Measurements from ENCODE around the gene IRS1. TPM values are rescaled to one million over a fixed set of nuclear protein-coding genes. Genes with fewer than 3 reads are reported as not detected.
A peak's percentile ranks its signal among the peaks of the same experiment; 100 is the strongest.

The IRS1 gene
- total and polyA plus RNA-seq, 2 of the 4 experiments (the other 2 are of a cell fraction): 21.1 to 37.1 TPM

DNA sequence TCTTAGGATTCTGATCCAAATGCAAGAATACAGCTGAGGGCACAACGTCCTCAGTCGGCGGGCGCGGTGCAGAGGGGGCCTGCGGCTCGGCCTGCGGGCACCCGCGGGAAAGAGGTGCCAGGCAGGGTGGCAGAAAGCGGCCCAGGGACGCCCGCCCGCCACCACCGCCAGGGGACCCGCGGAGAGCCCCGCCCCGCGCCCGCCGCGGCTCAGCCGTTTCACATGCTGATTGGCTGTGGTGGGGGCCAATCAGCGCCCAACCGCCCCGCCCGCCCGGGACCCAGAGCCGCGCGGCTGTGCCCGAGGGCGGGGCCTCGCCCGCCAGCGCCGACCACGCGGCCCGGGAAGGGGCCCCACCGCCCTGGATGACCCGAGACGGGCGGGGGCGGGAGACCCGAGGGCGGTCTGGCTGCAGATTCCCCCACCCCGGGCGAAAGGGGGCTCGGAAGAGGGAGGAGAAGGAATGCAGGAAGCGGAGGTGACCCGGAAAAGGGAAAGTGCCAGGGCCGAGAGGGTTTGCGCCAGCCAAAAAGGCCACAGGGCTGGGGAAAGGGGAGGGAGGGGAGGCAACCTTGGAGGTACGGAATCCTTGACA is 8.0 kb downstream of the IRS1 start:
- Histone ChIP-seq H3K27ac (ENCODE audit: insufficient read depth, low read length) (peak overlapping the region; percentile 97), H3K4me1 (ENCODE audit: control insufficient read depth, insufficient read depth, low read length) (peaks cover 8% of the 10 kb centered on the region), H3K4ac (ENCODE audit: low read depth, low read length) (peak overlapping the region; percentile 87), H2BK20ac (ENCODE audit: low read depth, low read length) (peak overlapping the region; percentile 4; the same call in 1 of the 2 replicates), H4K5ac (ENCODE audit: low read depth, low read length) (peak overlapping the region; percentile 65), H3K4me3 (ENCODE audit: insufficient read depth, low read depth, low read length) (peak overlapping the region; percentile 78), H3K4me2 (ENCODE audit: low read depth, low read length) (peak overlapping the region; percentile 85), H3K56ac (ENCODE audit: extremely low read depth, insufficient read depth, low read length) (peak overlapping the region; percentile 98), H2AK9ac (replicated peaks; ENCODE audit: low read depth, low read length, poor library complexity) (peak overlapping the region; percentile 89), H4K20me1 (ENCODE audit: insufficient read depth, low read length) (peaks cover 36% of the 10 kb centered on the region), H3K14ac (replicated peaks; ENCODE audit: low read depth, low read length) (peak overlapping the region; percentile 93), H3K27me3 (ENCODE audit: control insufficient read depth, insufficient read depth, low read length) (no peaks in the 10 kb centered on the region), H3K9me3 (ENCODE audit: control insufficient read depth, insufficient read depth, low read length) (no peaks in the 10 kb centered on the region), H3K23ac (ENCODE audit: low read depth, low read length) (peak overlapping the region; percentile 91), H2BK120ac (ENCODE audit: low read depth, low read length) (peak overlapping the region; percentile 92; the same call in 1 of the 2 replicates), H2BK5ac (ENCODE audit: low read depth, low read length, poor library complexity, severe bottlenecking) (peak overlapping the region; percentile 99), H3K9me1 (ENCODE audit: insufficient read depth, low read length) (peaks cover 10% of the 10 kb centered on the region; the same call in 1 of the 2 replicates), H4K8ac (ENCODE audit: low read depth in 2 of 2, low read length in 2 of 2) (peak overlapping the region; percentile 94 to 95), H2AK5ac (ENCODE audit: low read depth, low read length) (peak overlapping the region; percentile 86), H2BK15ac (ENCODE audit: low read depth, low read length) (peak overlapping the region; percentile 17; the same call in 1 of the 3 replicates), H2AFZ (replicated peaks; ENCODE audit: low read length, poor library complexity) (peak overlapping the region; percentile 85), H3K79me1 (ENCODE audit: low read depth in 1 of 2, low read length in 2 of 2) (peaks cover 0 to 15% of the 10 kb centered on the region in 2 experiments; a peak in 2 of 4 replicates), H3K9ac (ENCODE audit: low read depth, low read length) (peak overlapping the region; percentile 92), H3K18ac (ENCODE audit: low read depth, low read length) (peak overlapping the region; percentile 91), H3K36me3 (ENCODE audit: control insufficient read depth, insufficient read depth, low read length) (peaks cover 47% of the 10 kb centered on the region), H4K91ac (ENCODE audit: insufficient read depth, low read depth, low read length) (peak overlapping the region; percentile 92)
- ATAC-seq (ENCODE audit: low read depth) (peak; percentile 85), DNase-seq (peak; percentile 75)
- ChIA-PET CTCF (interaction anchor here (0.7 to 1.2 kb wide), 2 partner anchors 674 to 1123 kb away, joined by 3 read pairs; no protein-coding TSS in a partner anchor), POLR2A (ENCODE audit: unreplicated experiment) (no interaction called here)
- intact Hi-C loops (cut with micrococcal nuclease): loop anchor here (1.0 to 10.0 kb wide), 10 partner anchors 34 to 676 kb away; no protein-coding TSS in a partner anchor
- WGBS, 2 experiments (ENCODE audit: extremely low coverage in 2 of 2, insufficient read length in 1 of 2): 0% methylated on average over 11 of the region's 56 CpGs; no CpG with 5 or more reads in 1 of the 2 experiments
- in situ Hi-C loops (cut with MboI; ENCODE audit: low sequenced_read_pairs): loop anchor here (5.0 to 25.0 kb wide), 3 partner anchors 137 to 1679 kb away; no protein-coding TSS in a partner anchor
- TF ChIP-seq MAZ (IDR thresholded peaks at IDR 0.05; ENCODE audit: borderline replicate concordance, low read depth, low read length) (peak; percentile 83; the same call in 1 of the 2 replicates), MXI1 (IDR thresholded peaks at IDR 0.05; ENCODE audit: borderline replicate concordance, low read depth, low read length) (peak; percentile 86; the same call in 1 of the 2 replicates), POLR2A (IDR thresholded peaks at IDR 0.05; ENCODE audit: low read depth, low read length) (0 out of 2 replicates have a peak, but pooled peaks have one; percentile 29), SMC3 (IDR thresholded peaks at IDR 0.05; ENCODE audit: low read depth, low read length) (no peak), FOS (IDR thresholded peaks at IDR 0.05; ENCODE audit: low read depth, low read length) (no peak)
- TF ChIP-seq, protein P1, sequence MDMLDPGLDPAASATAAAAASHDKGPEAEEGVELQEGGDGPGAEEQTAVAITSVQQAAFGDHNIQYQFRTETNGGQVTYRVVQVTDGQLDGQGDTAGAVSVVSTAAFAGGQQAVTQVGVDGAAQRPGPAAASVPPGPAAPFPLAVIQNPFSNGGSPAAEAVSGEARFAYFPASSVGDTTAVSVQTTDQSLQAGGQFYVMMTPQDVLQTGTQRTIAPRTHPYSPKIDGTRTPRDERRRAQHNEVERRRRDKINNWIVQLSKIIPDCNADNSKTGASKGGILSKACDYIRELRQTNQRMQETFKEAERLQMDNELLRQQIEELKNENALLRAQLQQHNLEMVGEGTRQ (IDR thresholded peaks at IDR 0.05; ENCODE audit: low read depth, low read length): peak; percentile 35
- TF ChIP-seq, protein P2, sequence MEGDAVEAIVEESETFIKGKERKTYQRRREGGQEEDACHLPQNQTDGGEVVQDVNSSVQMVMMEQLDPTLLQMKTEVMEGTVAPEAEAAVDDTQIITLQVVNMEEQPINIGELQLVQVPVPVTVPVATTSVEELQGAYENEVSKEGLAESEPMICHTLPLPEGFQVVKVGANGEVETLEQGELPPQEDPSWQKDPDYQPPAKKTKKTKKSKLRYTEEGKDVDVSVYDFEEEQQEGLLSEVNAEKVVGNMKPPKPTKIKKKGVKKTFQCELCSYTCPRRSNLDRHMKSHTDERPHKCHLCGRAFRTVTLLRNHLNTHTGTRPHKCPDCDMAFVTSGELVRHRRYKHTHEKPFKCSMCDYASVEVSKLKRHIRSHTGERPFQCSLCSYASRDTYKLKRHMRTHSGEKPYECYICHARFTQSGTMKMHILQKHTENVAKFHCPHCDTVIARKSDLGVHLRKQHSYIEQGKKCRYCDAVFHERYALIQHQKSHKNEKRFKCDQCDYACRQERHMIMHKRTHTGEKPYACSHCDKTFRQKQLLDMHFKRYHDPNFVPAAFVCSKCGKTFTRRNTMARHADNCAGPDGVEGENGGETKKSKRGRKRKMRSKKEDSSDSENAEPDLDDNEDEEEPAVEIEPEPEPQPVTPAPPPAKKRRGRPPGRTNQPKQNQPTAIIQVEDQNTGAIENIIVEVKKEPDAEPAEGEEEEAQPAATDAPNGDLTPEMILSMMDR (conservative IDR thresholded peaks at IDR 0.05; ENCODE audit: low read depth, low read length): peak; percentile 21; the same call in 1 of the 2 replicates
- dilution Hi-C loops (cut with HindIII; ENCODE audit: low sequenced_read_pairs, unreplicated experiment): no loop called here
- no TSS peak for BruUV-seq (replicated peaks)

All from IMR-90 (cell line).